Stimulated activated memory B cell treated with anti-CD40 and anti-IgM and Interleukin-4, amounts not matched to agents 10 μg/mL and 1 μg/mL and 100 μg/mL, for 72 hours (primary cell): ENCODE data around the gene ANKRD17.
A peak's percentile ranks its signal among the peaks of the same experiment; 100 is the strongest.

Experiments
- ATAC-seq: fragments of 150-1000 bp; cut with Tn5 transposase; 2 replicates; pipeline ENCODE4 v1.10.0; 2021
- H3K27ac Mint-ChIP-seq: one replicate; pipeline ENCODE4 v1.8.0; 2022; ENCODE audit warnings: mild to moderate bottlenecking, mixed read lengths
- H3K27me3 Mint-ChIP-seq: one replicate; pipeline ENCODE4 v1.8.0; 2022; ENCODE audit warnings: mixed read lengths
- H3K36me3 Mint-ChIP-seq: one replicate; pipeline ENCODE4 v1.8.0; 2022; ENCODE audit warnings: mixed read lengths
- H3K4me1 Mint-ChIP-seq: one replicate; pipeline ENCODE4 v1.8.0; 2022; ENCODE audit warnings: mixed read lengths
- H3K4me3 Mint-ChIP-seq: one replicate; pipeline ENCODE4 v1.8.0; 2022; ENCODE audit warnings: mild to moderate bottlenecking, moderate library complexity, mixed read lengths
- H3K9me3 Mint-ChIP-seq: one replicate; pipeline ENCODE4 v1.8.0; 2022; ENCODE audit warnings: mixed read lengths

The ANKRD17 gene

DNA sequence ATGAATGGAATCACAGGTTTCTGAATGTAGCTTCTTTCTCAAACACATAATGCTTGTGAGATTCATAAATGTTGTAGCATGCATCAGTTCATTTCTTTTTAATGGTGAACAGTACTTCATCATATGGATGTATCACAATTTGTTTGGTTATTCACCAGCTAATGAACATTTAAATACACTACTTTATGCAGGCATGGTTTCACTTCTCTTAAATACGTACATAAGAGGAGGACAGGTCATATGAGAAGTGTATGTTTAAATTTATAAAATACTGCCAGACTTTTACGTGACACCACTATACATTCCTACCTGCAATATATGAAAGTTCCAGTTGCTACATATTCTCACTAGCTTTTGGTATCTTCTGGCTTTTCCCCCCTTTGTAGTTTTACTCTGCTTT is 65.4 kb downstream of the ANKRD17 start:
- H3K9me3 Mint-ChIP-seq = no peaks in the 10 kb centered on the region
- ATAC-seq = peak; percentile 69
- H3K4me3 Mint-ChIP-seq = peak overlapping the region; percentile 13
- peak overlapping the region; percentile 43 for H3K27ac Mint-ChIP-seq
- peaks cover 35% of the 10 kb centered on the region for H3K4me1 Mint-ChIP-seq
- peaks cover 24% of the 10 kb centered on the region for H3K36me3 Mint-ChIP-seq
- H3K27me3 Mint-ChIP-seq = no peaks in the 10 kb centered on the region

DNA sequence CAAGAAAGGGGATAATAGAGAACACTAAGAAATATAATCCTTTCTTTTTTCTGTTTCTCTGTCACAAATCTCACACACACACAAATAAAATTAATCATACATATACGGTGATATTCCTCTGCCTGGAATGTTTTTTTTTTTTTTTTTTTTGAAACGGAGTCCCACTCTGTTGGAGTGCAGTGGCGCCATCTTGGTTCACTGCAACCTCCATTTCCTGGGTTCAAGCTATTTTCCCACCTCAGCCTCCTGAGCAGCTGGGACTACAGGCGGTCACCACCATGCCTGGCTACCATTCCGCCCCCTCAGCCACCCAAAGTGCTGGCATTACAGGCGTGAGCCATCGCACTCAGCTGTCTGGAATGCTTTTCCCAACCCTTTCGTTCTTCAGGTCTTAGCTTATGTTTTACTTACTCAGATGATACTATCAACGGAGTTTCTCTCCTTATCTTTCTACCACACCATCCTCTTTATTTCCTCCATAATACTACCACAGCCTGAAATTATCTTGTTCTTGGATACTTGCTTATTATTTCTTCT is 69.3 kb downstream of the ANKRD17 start:
- H3K27ac Mint-ChIP-seq = no peak overlapping the region
- H3K36me3 Mint-ChIP-seq = peaks cover 25% of the 10 kb centered on the region
- no peak overlapping the region for H3K4me3 Mint-ChIP-seq
- no peaks in the 10 kb centered on the region for H3K27me3 Mint-ChIP-seq
- no peaks in the 10 kb centered on the region for H3K9me3 Mint-ChIP-seq
- ATAC-seq = no peak
- peaks cover 40% of the 10 kb centered on the region for H3K4me1 Mint-ChIP-seq

DNA sequence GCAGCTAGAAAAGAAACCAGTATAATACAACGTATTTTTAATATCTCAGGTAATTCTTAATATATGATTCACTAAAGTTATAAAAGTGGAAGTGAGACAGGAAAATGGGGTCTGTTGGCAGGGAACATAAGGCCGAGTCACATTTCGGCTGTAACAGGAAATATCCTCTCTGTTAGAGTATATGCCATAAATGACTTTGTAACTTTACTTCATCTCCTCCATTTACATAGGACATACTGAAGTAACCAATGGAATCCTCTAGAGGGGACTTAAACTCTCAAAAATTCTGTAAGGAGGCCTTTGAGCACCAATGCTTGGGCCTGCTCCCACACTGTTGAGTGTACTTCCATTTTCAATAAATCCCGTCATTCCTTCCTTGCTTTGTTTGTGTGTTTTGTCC is 71.3 kb downstream of the ANKRD17 start:
- H3K4me3 Mint-ChIP-seq = no peak overlapping the region
- no peaks in the 10 kb centered on the region for H3K9me3 Mint-ChIP-seq
- H3K27ac Mint-ChIP-seq = no peak overlapping the region
- no peak for ATAC-seq
- H3K36me3 Mint-ChIP-seq = peaks cover 35% of the 10 kb centered on the region
- H3K4me1 Mint-ChIP-seq = peaks cover 32% of the 10 kb centered on the region
- H3K27me3 Mint-ChIP-seq = no peaks in the 10 kb centered on the region

DNA sequence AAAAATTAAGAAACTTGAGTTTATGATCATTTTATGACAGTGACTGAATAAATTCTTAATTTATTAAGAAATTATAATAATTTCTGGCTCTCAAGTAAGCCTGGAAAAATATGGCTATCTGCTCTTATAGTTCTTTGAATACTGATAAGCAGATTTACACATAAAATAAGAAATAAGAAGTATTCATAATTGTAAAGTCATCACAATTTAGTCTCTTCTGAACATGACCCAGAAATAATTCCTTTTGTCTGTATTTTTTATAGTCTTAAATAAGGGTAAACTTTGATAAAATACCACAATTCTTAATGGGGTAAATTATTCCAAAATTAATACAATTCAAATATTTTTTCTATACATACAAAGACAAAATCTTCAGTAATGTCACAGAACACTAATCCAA is 72.7 kb downstream of the ANKRD17 start:
- Mint-ChIP-seq H3K4me1 (peaks cover 33% of the 10 kb centered on the region), H3K27me3 (no peaks in the 10 kb centered on the region), H3K27ac (no peak overlapping the region), H3K4me3 (no peak overlapping the region), H3K36me3 (peaks cover 35% of the 10 kb centered on the region), H3K9me3 (no peaks in the 10 kb centered on the region)
- ATAC-seq = no peak

DNA sequence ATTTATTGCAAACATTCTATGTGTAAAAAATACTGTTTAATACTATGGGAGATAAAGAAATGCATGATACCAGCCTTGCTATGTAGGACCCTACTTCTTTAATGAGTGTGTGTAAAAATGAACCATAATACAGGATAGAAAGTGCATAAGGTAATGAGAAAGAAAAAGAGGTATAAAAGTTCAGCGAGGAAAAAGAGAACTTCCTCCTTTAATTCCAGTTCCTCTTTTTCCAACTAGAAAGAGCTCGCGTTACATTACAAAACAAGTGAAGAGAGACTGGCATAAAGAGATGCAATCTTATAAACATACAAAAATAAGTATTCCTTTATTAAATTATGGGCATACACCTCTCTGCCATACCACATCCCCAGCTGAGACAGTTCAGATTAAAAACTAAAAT is 77.4 kb downstream of the ANKRD17 start:
- Mint-ChIP-seq H3K27ac (peak overlapping the region; percentile 24), H3K4me3 (no peak overlapping the region), H3K27me3 (no peaks in the 10 kb centered on the region), H3K4me1 (peaks cover 33% of the 10 kb centered on the region), H3K36me3 (peaks cover 18% of the 10 kb centered on the region), H3K9me3 (no peaks in the 10 kb centered on the region)
- peak; percentile 51 for ATAC-seq

DNA sequence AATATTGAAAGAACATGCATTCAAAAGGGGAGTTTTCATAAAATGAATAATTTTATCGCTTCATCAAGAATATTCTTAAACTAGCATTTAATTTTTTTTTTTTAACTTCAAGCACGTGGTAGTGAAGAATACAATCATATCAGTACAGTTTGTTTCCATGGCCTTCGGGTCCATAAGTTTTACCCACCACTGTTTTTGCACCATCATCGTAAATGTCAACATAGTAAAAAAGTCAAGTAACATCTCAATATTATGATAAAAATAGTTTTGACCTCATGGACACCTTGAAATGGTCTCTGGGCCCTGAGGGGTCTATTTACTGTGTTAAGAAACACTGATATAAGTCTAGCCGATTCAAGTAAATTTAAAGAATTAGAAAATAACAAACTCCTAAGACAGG is 80.2 kb downstream of the ANKRD17 start:
- ATAC-seq = no peak
- H3K4me3 Mint-ChIP-seq = no peak overlapping the region
- no peaks in the 10 kb centered on the region for H3K27me3 Mint-ChIP-seq
- peaks cover 9% of the 10 kb centered on the region for H3K9me3 Mint-ChIP-seq
- peaks cover 57% of the 10 kb centered on the region for H3K4me1 Mint-ChIP-seq
- H3K36me3 Mint-ChIP-seq = peaks cover 46% of the 10 kb centered on the region
- H3K27ac Mint-ChIP-seq = no peak overlapping the region

DNA sequence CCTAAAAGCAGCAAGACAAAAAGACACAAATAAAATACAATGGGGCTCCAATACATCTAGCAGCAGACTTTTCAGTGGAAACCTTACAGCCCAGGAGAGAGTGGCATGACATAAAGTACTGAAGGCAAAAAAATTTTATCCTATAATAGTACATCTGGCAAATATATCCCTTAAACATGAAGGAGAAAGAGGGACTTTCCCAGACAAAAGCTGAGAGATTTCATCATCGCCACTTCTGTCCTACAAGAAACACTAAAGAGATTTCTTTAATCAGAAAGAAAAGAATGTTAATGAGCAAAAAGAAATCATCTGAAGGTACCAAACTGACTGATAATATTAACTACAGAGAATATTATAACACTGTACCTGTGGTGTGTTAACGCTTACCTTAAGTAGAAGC is 86.4 kb downstream of the ANKRD17 start:
- no peak for ATAC-seq
- Mint-ChIP-seq H3K27ac (no peak overlapping the region), H3K4me1 (peaks cover 45% of the 10 kb centered on the region), H3K36me3 (peaks cover 88% of the 10 kb centered on the region), H3K27me3 (no peaks in the 10 kb centered on the region), H3K4me3 (no peak overlapping the region), H3K9me3 (peaks cover 18% of the 10 kb centered on the region)

DNA sequence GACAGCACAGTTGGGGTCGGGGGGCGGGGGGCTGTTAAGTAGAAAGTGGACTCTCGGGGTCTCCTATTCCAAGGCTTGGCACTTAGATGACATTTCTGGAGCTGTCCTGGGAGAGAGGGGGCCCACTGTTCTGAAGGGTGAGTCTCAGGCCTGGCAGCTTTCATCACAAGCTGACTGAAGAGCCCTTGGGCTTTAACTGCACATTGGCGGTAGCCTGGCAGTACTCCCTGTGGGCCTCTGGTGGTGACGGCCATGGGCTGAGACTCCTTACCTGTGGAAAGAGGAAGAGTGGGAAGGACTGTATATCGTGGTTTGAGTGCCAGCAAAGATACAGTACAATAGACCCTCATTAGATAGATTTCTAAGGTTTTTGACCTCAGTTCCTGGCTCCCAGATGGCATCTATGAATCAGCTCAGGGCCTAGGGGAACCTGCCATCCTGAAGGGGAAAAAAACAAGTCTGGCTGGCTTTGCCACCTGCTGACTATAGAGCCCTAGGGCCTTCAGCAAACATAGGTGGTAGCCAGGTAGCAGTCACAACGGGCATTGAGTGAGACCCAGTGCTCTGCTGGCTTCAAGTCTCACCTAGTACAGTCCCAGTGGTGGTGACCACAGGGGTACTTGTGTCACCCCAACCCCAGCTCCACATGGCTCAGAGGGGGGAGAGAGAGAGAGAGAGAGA is 87.9 kb downstream of the ANKRD17 start:
- no peaks in the 10 kb centered on the region for H3K27me3 Mint-ChIP-seq
- H3K9me3 Mint-ChIP-seq = peaks cover 22% of the 10 kb centered on the region
- H3K27ac Mint-ChIP-seq = no peak overlapping the region
- peaks cover 93% of the 10 kb centered on the region for H3K36me3 Mint-ChIP-seq
- ATAC-seq = no peak
- H3K4me3 Mint-ChIP-seq = no peak overlapping the region
- peaks cover 37% of the 10 kb centered on the region for H3K4me1 Mint-ChIP-seq

DNA sequence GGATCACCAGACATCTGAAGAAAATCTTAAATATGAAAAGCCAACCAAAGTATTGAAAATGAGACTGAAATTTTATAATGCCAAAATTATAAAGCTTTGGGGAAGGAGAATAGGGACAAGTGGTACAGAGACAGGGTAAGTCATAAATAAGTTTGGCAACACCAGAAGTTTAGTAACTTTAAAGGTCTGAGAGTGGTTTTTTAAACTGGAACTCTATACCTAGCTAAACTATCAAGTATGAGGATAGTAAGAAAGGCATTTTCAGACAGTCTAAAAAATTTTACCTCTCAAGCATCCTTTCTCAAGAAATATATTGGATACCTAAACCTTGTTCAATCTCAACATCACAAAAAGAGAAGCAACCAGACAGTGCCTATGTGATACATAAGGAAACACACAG is 92.4 kb downstream of the ANKRD17 start:
- no peaks in the 10 kb centered on the region for H3K27me3 Mint-ChIP-seq
- H3K4me3 Mint-ChIP-seq = no peak overlapping the region
- peaks cover 5% of the 10 kb centered on the region for H3K9me3 Mint-ChIP-seq
- H3K4me1 Mint-ChIP-seq = peaks cover 5% of the 10 kb centered on the region
- peaks cover 74% of the 10 kb centered on the region for H3K36me3 Mint-ChIP-seq
- no peak for ATAC-seq
- H3K27ac Mint-ChIP-seq = no peak overlapping the region

DNA sequence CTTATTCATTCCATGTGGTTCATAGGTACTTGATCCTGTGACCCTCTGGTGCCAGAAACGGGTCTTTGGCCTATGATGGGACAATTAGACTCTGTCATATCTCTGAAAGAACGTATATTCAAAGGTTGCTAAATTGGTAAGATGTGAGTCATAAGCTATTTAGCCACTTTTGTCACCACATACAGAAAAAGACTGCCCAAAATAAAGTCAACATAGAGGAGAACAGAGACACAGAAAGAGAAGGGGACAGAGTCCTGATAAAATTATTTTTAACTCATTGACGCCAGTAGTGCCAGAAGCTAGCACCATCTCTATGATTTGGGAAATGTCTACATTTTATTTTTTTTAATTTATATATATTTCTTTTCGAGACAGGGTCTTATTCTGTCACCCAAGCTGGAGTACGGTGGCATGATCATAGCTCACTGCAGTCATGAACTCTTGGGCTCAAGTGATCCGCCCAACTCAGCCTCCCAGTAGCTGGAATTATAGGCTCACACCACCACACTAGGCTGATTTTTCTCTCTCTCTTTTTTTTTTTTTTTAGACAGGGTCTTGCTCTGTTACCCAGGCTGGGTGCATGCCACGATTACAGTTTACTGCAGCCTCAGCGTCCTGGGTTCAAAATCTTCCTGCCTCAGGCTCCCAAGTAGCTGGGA is 96.9 kb downstream of the ANKRD17 start:
- ATAC-seq = no peak
- Mint-ChIP-seq H3K9me3 (peaks cover 2% of the 10 kb centered on the region), H3K27me3 (no peaks in the 10 kb centered on the region), H3K4me1 (peaks cover 5% of the 10 kb centered on the region), H3K4me3 (no peak overlapping the region), H3K36me3 (peaks cover 63% of the 10 kb centered on the region), H3K27ac (no peak overlapping the region)

DNA sequence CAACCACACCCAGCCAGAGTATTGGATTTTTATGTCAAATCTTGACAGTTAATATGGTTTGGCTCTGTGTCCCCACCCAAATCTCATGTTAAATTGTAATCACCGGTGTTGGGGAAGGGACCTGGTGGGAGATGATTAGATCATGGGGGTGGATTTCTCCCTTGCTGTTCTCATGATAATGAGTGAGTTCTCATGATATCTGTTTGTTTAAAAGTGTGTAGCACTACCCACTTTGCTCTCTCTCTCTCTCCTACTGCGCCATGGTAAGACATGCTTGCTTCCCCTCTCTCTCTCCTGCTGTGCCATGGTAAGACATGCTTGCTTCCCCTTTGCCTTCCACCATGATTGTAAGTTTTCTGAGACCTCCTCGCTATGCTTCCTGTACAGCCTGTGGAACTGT is 102.2 kb downstream of the ANKRD17 start:
- H3K36me3 Mint-ChIP-seq = peaks cover 54% of the 10 kb centered on the region
- H3K9me3 Mint-ChIP-seq = no peaks in the 10 kb centered on the region
- ATAC-seq = no peak
- H3K4me3 Mint-ChIP-seq = no peak overlapping the region
- no peaks in the 10 kb centered on the region for H3K27me3 Mint-ChIP-seq
- H3K27ac Mint-ChIP-seq = no peak overlapping the region
- H3K4me1 Mint-ChIP-seq = no peaks in the 10 kb centered on the region

DNA sequence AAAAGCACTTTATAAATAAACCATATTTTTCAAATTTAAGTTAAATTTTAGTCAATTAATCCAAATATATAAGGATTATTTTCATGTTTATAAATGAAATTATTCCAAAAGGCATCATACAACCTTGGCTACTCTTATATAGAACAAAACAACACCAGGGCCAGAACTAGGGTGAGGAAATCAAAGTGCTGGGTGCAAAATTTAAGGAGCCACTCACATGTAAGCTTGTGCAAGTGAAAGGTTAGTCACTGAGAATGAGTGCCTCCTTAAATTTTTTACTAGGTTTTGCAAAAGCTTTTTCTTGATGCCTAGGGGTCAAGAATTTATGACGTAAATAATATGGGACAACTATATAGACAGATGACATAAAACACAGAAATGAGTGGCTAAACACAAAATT is 105.7 kb downstream of the ANKRD17 start:
- no peaks in the 10 kb centered on the region for H3K9me3 Mint-ChIP-seq
- no peak overlapping the region for H3K27ac Mint-ChIP-seq
- peaks cover 55% of the 10 kb centered on the region for H3K36me3 Mint-ChIP-seq
- H3K4me1 Mint-ChIP-seq = no peaks in the 10 kb centered on the region
- H3K27me3 Mint-ChIP-seq = no peaks in the 10 kb centered on the region
- no peak overlapping the region for H3K4me3 Mint-ChIP-seq
- ATAC-seq = no peak

DNA sequence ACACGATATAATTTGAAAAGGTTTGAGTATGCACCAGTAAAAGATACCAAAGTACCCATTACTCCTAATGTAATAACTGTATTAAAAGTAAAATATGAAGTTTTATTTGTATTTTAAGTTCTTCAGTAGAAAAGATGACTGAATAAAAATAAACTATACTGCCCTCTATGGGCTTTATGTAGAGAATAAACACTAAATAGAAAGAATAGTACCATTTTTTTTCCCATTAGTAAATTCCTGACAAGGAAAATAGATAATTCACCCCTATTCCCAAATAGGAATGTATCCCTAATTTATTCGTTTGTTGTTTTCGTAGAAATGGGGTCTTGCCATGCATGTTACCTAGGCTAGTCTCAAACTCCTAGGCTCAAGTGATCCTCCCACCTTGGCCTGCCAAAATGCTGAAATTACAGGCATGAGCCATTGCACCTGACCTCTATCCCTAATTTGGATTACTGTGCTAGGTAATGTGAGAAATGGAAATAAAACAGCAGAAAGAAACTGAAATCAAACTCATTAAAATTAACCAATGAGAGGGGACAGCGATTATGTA is 115.5 kb downstream of the ANKRD17 start:
- H3K4me1 Mint-ChIP-seq = no peaks in the 10 kb centered on the region

DNA sequence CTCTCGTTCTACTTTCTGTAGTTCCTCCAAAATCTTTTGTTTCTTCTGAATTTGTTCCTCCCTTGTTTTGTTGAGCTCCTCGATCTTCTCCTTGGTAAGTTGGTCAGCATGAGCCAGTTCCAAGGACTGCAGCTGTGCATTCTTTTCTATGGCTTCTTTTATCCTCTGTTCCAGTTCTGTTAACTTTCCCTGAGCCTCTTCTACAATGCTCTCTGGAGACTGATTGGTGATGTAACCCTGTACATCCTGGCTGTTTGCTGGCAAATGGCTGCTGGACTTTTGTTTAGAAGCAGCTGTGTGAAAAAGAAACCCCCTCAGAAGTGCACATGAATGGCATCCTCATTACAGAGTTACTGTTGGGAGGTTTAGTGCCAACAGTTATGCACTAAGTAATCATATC is 118.6 kb downstream of the ANKRD17 start:
- Mint-ChIP-seq H3K4me1 (peaks cover 5% of the 10 kb centered on the region), H3K4me3 (no peak overlapping the region), H3K27me3 (no peaks in the 10 kb centered on the region), H3K36me3 (peaks cover 47% of the 10 kb centered on the region), H3K9me3 (no peaks in the 10 kb centered on the region), H3K27ac (no peak overlapping the region)
- ATAC-seq = no peak

More for the DNA sequence above, 115.5 kb downstream of the ANKRD17 start:
- H3K27me3 Mint-ChIP-seq = no peaks in the 10 kb centered on the region
- H3K4me3 Mint-ChIP-seq = no peak overlapping the region
- H3K36me3 Mint-ChIP-seq = peaks cover 56% of the 10 kb centered on the region
- no peaks in the 10 kb centered on the region for H3K9me3 Mint-ChIP-seq
- H3K27ac Mint-ChIP-seq = no peak overlapping the region
- ATAC-seq = no peak

DNA sequence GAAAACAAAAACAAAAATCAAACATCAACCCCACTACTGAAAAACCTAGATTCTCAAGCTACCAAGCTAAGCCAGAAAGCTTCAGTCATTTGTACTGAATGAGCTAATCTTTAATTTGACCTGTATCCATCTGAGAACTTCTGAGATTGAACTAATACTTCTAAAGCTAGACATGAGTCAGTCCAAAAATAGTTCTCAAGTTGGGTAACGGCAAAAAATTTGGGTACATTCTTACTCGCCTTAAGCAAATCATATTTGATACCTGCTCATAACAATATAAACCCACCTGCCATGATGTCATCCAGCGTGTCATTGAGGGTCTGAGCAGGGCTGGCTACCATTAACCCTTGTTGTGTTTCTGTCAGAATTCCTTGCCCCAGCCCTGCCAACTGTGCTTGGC is 119.4 kb downstream of the ANKRD17 start:
- H3K36me3 Mint-ChIP-seq = peaks cover 45% of the 10 kb centered on the region
- H3K27me3 Mint-ChIP-seq = no peaks in the 10 kb centered on the region
- peaks cover 5% of the 10 kb centered on the region for H3K4me1 Mint-ChIP-seq
- H3K4me3 Mint-ChIP-seq = no peak overlapping the region
- H3K27ac Mint-ChIP-seq = no peak overlapping the region
- H3K9me3 Mint-ChIP-seq = no peaks in the 10 kb centered on the region
- no peak for ATAC-seq

DNA sequence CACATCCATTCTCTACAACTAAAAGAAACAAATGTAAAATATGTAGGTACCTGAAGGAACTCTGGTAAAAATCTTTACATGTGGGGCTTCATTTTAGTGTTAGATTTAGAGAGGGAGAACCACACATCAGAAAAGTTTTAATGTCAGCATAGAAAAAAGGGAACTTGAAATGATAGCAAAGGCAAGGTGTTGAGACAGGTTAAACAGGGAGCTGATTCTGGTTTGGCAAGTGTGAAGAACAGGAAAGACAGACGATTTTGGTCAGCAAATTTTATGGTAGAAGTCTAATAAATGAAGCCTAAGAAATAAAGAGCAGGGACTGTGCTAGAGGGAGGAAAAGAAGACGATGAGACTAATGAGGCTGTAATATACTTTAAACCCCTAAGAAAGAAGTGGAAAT is 121.5 kb downstream of the ANKRD17 start:
- ATAC-seq = no peak
- H3K4me3 Mint-ChIP-seq = no peak overlapping the region
- H3K4me1 Mint-ChIP-seq = peaks cover 5% of the 10 kb centered on the region
- H3K9me3 Mint-ChIP-seq = no peaks in the 10 kb centered on the region
- H3K27me3 Mint-ChIP-seq = no peaks in the 10 kb centered on the region
- H3K36me3 Mint-ChIP-seq = peaks cover 44% of the 10 kb centered on the region
- H3K27ac Mint-ChIP-seq = peak overlapping the region; percentile 6
